Measurements from ENCODE around the gene SHKBP1.

- TF ChIP-seq POLR2A (IDR thresholded peaks at IDR 0.05): no peak
- no peak for TF ChIP-seq CTCF (IDR thresholded peaks at IDR 0.05)
These were observed 9.9 kb downstream of the SHKBP1 start for GRCh38 chr19:40586611-40587010.
